ENCODE measurements around the gene GPR39.
"Not testable (repeated sequence)": the region's sequence is repeated elsewhere in the genome, so short reads cannot be mapped to it uniquely, and the experiment has no call there.

Gene GPR39

GRCh38 chr2:132517386-132517785, 100.8 kb downstream of the GPR39 start:
- DNase-seq = no peak

- DNase-seq = no peak
These were observed 101.7 kb downstream of the GPR39 start for GRCh38 chr2:132518302-132518701.

GRCh38 chr2:132519566-132519965, 103.0 kb downstream of the GPR39 start:
- no peak for DNase-seq

GRCh38 chr2:132521341-132521740, 104.7 kb downstream of the GPR39 start:
- DNase-seq = no peak

GRCh38 chr2:132522901-132523300, 106.3 kb downstream of the GPR39 start:
- DNase-seq = no peak

GRCh38 chr2:132537061-132537460, 120.5 kb downstream of the GPR39 start:
- DNase-seq = not testable (repeated sequence)

GRCh38 chr2:132538331-132538855, 121.8 kb downstream of the GPR39 start:
- no peak for DNase-seq

GRCh38 chr2:132540166-132540565, 123.6 kb downstream of the GPR39 start:
- DNase-seq = no peak

- no peak for DNase-seq
These were observed 126.5 kb downstream of the GPR39 start for GRCh38 chr2:132542953-132543569.

- no peak for DNase-seq
These were observed 127.5 kb downstream of the GPR39 start for GRCh38 chr2:132544006-132544630.

- peak; percentile 58 for DNase-seq
These were observed 130.6 kb downstream of the GPR39 start for GRCh38 chr2:132547090-132547687.

GRCh38 chr2:132549935-132550670, 133.5 kb downstream of the GPR39 start:
- DNase-seq = no peak

GRCh38 chr2:132550946-132551345, 134.3 kb downstream of the GPR39 start:
- DNase-seq = no peak

GRCh38 chr2:132557694-132558093, 141.1 kb downstream of the GPR39 start:
- no peak for DNase-seq

- no peak for DNase-seq
These were observed 142.7 kb downstream of the GPR39 start for GRCh38 chr2:132559326-132559725.

GRCh38 chr2:132559921-132560320, 143.3 kb downstream of the GPR39 start:
- DNase-seq = no peak

GRCh38 chr2:132560562-132560961, 144.0 kb downstream of the GPR39 start:
- no peak for DNase-seq

- DNase-seq = no peak
These were observed 145.6 kb downstream of the GPR39 start for GRCh38 chr2:132562245-132562644.

- DNase-seq = no peak
These were observed 147.5 kb downstream of the GPR39 start for GRCh38 chr2:132564065-132564464.

GRCh38 chr2:132566379-132566778, 149.8 kb downstream of the GPR39 start:
- no peak for DNase-seq

- no peak for DNase-seq
These were observed 151.1 kb downstream of the GPR39 start for GRCh38 chr2:132567682-132568081.

GRCh38 chr2:132568656-132569055, 152.1 kb downstream of the GPR39 start:
- DNase-seq = no peak

GRCh38 chr2:132573444-132574007, 156.9 kb downstream of the GPR39 start:
- no peak for DNase-seq

Data from COR-L47 (cell line).